Activated T-helper 17 cell treated with anti-CD3 and anti-CD28 coated beads, Interleukin-2, amount 50 U/mL, for 72 hours (primary cell): ENCODE data around the gene DNM1. TPM values are rescaled to one million over a fixed set of nuclear protein-coding genes. Genes with fewer than 3 reads are reported as not detected.
"Not testable (repeated sequence)": the region's sequence is repeated elsewhere in the genome, so short reads cannot be mapped to it uniquely, and the experiment has no call there.

Experiments used
- ATAC-seq: fragments of 150-1000 bp; cut with Tn5 transposase; replicated peaks from 2 replicates; pipeline ENCODE4 v1.10.0; 2021; ENCODE audit warnings: mild to moderate bottlenecking, moderate library complexity
- H3K27ac Mint-ChIP-seq: one replicate; pipeline ENCODE4 v1.8.0; 2022; ENCODE audit warnings: mixed read lengths
- H3K27me3 Mint-ChIP-seq: one replicate; pipeline ENCODE4 v1.8.0; 2022; ENCODE audit warnings: mixed read lengths
- H3K36me3 Mint-ChIP-seq: one replicate; pipeline ENCODE4 v1.8.0; 2022; ENCODE audit warnings: low read depth, mild to moderate bottlenecking, mixed read lengths
- H3K4me1 Mint-ChIP-seq: one replicate; pipeline ENCODE4 v1.8.0; 2022; ENCODE audit warnings: mixed read lengths
- H3K4me3 Mint-ChIP-seq: one replicate; pipeline ENCODE4 v1.8.0; 2022; ENCODE audit warnings: mild to moderate bottlenecking, mixed read lengths
- H3K9me3 Mint-ChIP-seq: one replicate; pipeline ENCODE4 v1.8.0; 2022; ENCODE audit warnings: mixed read lengths
- total RNA-seq, 2 donors: library from RNA; stranded (reverse); gene quantifications; one replicate each; pipeline ENCODE4 v1.2.3, GENCODE V29; 2022

DNM1 gene
- total RNA-seq, 2 donors from 2014 or later, result 0.84 to 9.2 TPM

DNA sequence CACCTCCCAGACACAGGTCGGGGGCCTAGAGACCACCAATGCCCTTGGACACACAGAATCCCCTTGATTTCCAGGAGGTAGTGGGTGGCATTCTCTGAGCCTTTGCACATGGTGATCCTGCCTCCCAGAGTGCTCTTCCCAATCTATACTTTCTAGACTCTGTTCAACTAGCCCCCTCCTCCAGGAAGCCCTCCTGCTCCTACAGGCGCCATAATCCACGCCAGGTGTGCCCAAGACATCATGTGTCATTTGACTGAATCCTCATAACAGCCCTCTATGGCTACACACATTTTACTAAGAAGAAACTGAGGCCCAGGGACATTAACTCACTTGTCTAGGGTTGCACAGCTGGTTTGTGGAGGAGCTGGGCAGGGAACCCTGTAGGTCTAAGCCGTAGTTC lies 36.0 kb upstream of the DNM1 start:
- Mint-ChIP-seq H3K9me3 (no peaks in the 10 kb centered on the region), H3K27me3 (no peaks in the 10 kb centered on the region), H3K36me3 (peaks cover 80% of the 10 kb centered on the region), H3K4me3 (no peak overlapping the region), H3K27ac (no peak overlapping the region), H3K4me1 (peaks cover 7% of the 10 kb centered on the region)
- no peak for ATAC-seq

DNA sequence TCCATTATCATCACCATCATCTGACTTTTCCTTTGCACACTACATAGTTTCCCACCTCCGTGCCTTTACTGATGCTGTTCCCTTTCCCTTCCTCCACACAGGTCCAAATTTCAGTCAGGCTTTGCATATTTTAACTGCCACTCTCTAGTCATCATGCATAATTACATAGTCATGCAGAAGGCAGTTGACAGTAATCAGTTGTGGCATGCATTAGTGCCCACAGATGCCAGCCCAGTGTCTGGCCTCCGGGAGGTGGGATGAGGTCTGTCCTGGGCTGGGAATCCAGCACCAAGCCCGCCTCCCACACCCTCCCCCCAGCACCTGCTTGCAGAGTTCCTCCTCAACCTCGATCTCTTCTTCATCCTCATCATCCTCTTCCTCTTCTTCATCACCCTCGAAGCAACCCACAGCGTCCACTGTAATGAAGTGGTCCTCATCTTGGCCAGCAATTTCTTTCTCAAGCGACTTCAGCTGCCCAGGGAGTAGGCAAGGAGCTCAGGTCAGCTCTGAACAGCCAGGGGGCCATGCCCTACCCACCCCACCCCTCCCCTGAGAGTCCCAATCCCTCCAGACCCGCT lies 34.4 kb upstream of the DNM1 start:
- Mint-ChIP-seq H3K4me3 (no peak overlapping the region), H3K36me3 (peaks cover 70% of the 10 kb centered on the region), H3K9me3 (no peaks in the 10 kb centered on the region), H3K27me3 (no peaks in the 10 kb centered on the region), H3K27ac (peak overlapping the region; percentile 13), H3K4me1 (no peaks in the 10 kb centered on the region)
- no peak for ATAC-seq

DNA sequence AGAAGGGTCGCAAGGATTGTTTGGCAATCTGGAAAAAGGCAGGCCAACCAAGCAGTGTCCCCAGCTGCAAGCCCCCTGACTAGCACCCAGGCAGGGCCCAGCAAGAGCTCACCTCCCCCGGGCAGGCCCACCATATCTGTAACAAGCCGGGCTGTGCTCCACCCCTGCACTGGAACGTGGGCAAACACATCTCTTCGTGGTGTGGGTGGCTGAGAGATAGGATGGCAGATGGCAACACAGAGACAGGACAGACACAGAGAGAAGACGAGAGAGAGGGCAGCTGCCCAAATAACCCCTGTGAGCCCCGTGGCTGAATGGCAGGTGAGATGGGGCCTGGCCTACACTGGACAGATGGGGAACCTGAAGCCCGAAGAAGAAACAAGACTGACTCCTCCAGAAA lies 33.7 kb upstream of the DNM1 start:
- H3K36me3 Mint-ChIP-seq, result peaks cover 68% of the 10 kb centered on the region
- peak overlapping the region; percentile 16 for H3K27ac Mint-ChIP-seq
- ATAC-seq, result no peak
- H3K27me3 Mint-ChIP-seq, result no peaks in the 10 kb centered on the region
- H3K9me3 Mint-ChIP-seq, result no peaks in the 10 kb centered on the region
- no peaks in the 10 kb centered on the region for H3K4me1 Mint-ChIP-seq
- no peak overlapping the region for H3K4me3 Mint-ChIP-seq

DNA sequence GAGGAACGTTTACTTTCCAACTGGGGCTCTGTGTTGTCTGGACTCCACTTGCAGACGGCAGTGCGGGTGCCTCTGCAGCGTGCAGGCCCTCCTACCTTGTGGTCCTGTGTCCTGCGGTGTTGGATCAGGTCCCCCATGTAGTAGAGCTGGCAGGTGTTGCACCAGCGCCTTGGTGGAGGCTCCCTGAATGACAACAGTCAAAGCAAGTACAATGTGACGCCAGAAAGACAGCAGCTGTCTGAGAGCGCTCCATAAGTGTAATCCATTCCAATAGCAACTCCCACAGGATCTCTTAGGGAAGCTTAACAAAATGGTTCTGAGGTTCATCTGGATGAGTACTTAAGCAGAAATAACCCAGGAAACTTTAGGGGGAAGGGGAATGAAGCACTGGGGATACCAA lies 33.3 kb upstream of the DNM1 start:
- no peaks in the 10 kb centered on the region for H3K4me1 Mint-ChIP-seq
- no peaks in the 10 kb centered on the region for H3K9me3 Mint-ChIP-seq
- no peaks in the 10 kb centered on the region for H3K27me3 Mint-ChIP-seq
- H3K36me3 Mint-ChIP-seq, result peaks cover 69% of the 10 kb centered on the region
- peak overlapping the region; percentile 16 for H3K27ac Mint-ChIP-seq
- no peak for ATAC-seq
- no peak overlapping the region for H3K4me3 Mint-ChIP-seq

DNA sequence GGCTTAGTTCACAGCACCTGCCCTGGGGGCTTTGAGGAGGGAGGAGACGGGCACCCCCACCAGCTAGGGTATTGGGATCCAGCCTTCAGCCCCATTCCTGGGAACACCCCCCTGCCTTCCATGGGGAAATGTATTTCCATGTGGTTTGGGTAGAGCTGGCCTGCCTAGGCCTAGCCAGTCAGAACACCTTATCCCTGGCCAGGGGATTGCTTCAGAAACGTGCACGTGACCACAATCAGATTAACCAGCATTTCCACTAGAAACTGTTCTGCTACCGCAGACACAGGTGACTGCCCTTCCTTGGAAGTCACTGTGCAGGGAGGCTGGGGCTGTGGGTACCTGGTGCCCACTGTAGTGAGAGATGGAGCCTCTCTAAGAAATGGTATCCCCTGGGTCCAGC lies 29.1 kb upstream of the DNM1 start:
- H3K4me3 Mint-ChIP-seq, result no peak overlapping the region
- H3K9me3 Mint-ChIP-seq, result no peaks in the 10 kb centered on the region
- ATAC-seq, result no peak
- no peaks in the 10 kb centered on the region for H3K4me1 Mint-ChIP-seq
- H3K27me3 Mint-ChIP-seq, result no peaks in the 10 kb centered on the region
- H3K27ac Mint-ChIP-seq, result no peak overlapping the region
- H3K36me3 Mint-ChIP-seq, result peaks cover 65% of the 10 kb centered on the region

DNA sequence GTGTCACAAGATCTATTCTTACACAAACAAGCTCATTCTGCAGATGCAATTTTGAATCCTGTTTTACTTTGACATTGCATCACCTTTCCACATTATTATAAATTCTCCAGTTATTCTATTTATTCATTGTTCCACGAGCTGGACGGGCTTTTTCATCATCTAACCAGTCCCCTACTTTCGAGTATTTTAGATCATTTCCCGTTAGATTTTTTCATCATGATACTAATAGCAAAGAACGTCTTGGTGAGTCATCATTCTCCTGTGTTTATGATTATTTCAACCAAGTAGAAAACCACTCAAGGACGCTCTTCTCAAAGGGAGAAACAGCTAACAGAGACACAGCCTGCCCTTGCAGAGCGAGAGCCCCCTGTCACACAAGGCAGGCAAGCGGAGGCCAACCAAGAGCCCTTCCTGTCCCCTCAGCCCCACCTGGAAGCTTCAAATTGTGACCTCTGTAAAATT lies 28.0 kb upstream of the DNM1 start:
- Mint-ChIP-seq H3K4me1 (no peaks in the 10 kb centered on the region), H3K27ac (peak overlapping the region; percentile 46), H3K36me3 (peaks cover 65% of the 10 kb centered on the region), H3K9me3 (no peaks in the 10 kb centered on the region), H3K27me3 (no peaks in the 10 kb centered on the region), H3K4me3 (no peak overlapping the region)
- no peak for ATAC-seq

DNA sequence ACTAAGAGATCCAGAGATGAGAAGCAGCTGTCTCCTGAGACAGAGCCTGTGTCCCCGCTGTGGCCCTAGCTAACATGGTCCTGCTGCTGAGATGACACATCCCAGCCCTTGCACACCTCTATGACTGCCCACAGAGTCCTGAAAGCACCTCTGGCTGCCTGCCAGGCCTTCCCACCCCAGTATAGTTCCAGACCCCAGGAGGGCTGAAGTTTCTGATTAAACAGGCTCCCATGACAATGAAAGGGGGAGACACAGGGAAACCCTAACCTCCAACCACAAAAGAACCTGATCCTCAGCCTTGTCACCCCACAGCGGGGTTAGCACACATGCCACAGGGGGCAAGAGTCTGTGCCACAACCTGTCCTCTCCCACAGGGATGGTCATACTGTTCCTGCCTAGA lies 27.5 kb upstream of the DNM1 start:
- peak overlapping the region; percentile 46 for H3K27ac Mint-ChIP-seq
- peaks cover 65% of the 10 kb centered on the region for H3K36me3 Mint-ChIP-seq
- no peak for ATAC-seq
- no peaks in the 10 kb centered on the region for H3K27me3 Mint-ChIP-seq
- H3K4me1 Mint-ChIP-seq, result no peaks in the 10 kb centered on the region
- no peak overlapping the region for H3K4me3 Mint-ChIP-seq
- no peaks in the 10 kb centered on the region for H3K9me3 Mint-ChIP-seq

DNA sequence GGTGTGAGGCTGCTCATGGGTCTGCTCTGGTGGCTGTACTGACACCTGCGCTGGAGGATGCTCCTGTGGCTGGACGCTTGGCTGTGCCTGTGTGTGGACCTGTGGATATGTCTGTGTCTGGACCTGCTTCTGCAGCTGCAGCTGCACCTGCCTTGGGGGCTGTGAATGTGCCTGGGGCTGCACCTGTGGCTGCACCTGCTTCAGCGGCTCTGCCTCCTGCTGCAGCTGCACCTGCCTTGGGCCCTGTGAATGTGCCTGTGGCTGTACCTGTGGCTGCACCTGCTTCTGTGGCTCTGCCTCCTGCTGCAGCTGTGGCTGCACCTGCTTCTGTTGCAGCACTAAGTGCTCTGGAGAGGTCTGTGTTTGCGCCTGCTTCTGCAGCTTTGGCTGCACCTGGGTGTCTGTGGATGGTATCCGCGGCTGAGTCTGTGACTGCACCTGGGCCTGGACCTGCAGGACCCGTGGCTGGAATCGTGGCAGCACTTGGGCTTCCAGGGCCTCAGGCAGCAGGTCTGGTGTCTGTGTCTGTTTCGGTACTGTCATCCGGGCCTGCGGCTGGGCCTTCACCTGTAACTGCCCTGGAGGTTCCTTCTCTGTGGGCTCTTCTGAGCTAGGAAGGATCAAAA lies 24.3 kb upstream of the DNM1 start:
- no peak for ATAC-seq
- Mint-ChIP-seq H3K36me3 (peaks cover 78% of the 10 kb centered on the region), H3K9me3 (no peaks in the 10 kb centered on the region), H3K4me1 (peaks cover 2% of the 10 kb centered on the region), H3K4me3 (no peak overlapping the region), H3K27me3 (no peaks in the 10 kb centered on the region), H3K27ac (no peak overlapping the region)

DNA sequence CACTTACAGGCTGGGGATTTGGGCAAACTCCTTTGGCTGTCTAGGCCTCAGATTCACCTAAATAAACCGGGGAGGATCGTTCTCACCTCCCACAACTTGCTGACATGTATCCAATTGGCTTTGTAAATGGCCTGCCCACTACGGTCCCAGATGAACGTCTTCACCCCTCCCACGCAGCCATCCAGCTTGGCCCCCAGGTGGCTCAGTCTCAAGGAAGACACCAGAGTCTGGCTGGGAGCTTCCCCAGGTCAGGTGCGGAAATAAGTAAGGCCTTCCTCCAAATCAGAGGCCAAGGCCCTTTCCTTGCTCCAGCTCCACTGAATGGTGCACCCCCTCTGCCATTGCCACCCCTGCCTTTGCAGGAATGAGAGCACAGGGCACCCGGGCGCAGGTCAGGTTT lies 23.2 kb upstream of the DNM1 start:
- H3K36me3 Mint-ChIP-seq, result peaks cover 74% of the 10 kb centered on the region
- no peaks in the 10 kb centered on the region for H3K27me3 Mint-ChIP-seq
- H3K4me3 Mint-ChIP-seq, result no peak overlapping the region
- no peaks in the 10 kb centered on the region for H3K9me3 Mint-ChIP-seq
- peaks cover 5% of the 10 kb centered on the region for H3K4me1 Mint-ChIP-seq
- no peak for ATAC-seq
- no peak overlapping the region for H3K27ac Mint-ChIP-seq

DNA sequence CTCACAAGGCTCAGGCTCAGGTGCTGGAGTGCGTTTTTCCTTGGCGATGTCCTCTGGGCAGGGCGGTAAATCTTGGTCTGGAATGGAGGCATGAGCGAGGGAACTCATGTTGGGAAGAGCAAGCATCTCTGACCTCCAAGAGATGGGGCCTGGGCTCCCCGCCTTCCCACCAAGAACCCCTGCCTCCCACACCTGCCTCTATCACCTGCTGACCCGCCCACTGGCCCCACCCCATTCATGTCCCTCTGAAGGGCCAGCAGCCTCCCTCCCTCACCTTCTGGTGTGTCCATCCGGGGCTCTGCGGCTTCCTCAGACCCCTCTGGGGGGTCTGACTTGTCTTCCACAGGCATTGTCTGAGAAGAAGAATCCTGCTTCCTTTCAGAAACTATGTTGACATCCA lies 22.7 kb upstream of the DNM1 start:
- Mint-ChIP-seq H3K27me3 (no peaks in the 10 kb centered on the region), H3K27ac (no peak overlapping the region), H3K4me1 (peaks cover 5% of the 10 kb centered on the region), H3K9me3 (no peaks in the 10 kb centered on the region), H3K4me3 (no peak overlapping the region), H3K36me3 (peaks cover 74% of the 10 kb centered on the region)
- ATAC-seq, result no peak

DNA sequence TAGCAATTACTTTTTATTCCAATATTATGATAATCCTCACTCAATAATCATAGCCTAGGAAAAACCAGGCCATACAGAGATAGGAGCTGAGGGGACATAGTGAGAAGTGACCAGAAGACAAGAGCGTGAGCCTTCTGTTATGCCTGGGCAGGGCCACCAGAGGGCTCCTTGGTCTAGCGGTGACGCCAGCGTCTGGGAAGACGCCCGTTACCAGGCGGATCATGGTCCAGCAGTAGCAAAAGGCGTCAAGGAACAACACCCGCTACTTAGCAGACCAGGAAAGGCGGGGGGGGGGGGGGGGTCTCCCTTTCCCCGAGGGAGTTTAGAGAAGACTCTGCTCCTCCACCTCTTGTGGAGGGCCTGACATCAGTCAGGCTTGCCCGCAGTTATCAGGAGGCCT lies 21.7 kb upstream of the DNM1 start:
- not testable (repeated sequence) for H3K27me3 Mint-ChIP-seq, H3K27ac Mint-ChIP-seq, H3K4me3 Mint-ChIP-seq, H3K4me1 Mint-ChIP-seq, ATAC-seq, H3K9me3 Mint-ChIP-seq
- H3K36me3 Mint-ChIP-seq, result peaks cover 74% of the 10 kb centered on the region

DNA sequence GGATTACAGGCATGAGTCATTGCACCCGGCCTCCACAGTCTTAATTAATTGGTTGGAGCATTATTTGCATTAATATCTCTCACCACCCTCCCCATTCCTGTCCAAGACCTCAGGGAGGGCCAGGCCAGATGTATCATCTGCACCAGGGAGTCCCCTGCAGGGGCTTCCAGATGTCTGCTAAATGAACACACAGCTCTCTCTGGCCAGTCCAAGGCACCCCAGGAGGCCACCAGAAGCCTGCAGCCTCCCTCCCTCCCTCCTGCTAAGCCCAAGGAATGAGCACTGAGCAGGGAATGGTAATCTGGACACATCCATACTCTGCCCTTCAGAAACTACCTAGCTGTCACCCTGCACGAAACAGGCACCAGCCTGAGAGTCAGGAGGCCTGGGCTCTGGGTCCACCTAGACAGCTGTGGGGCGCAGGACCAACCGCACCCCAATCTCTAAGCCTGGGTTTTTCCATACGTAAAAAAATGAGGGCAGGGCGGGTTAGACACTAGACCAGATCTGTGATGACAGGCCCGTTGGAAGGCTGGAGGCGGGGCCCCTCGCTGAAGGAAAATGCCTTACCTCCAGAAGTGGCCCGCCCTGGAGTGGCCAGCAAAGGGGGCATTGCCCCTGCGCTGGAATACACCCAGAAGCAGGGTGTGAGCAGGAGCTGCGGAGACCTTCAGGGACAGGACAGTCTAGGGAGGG lies 20.1 kb upstream of the DNM1 start:
- no peak overlapping the region for H3K4me3 Mint-ChIP-seq
- no peak for ATAC-seq
- no peaks in the 10 kb centered on the region for H3K27me3 Mint-ChIP-seq
- no peaks in the 10 kb centered on the region for H3K9me3 Mint-ChIP-seq
- H3K4me1 Mint-ChIP-seq, result peaks cover 14% of the 10 kb centered on the region
- peaks cover 82% of the 10 kb centered on the region for H3K36me3 Mint-ChIP-seq
- peak overlapping the region; percentile 22 for H3K27ac Mint-ChIP-seq

DNA sequence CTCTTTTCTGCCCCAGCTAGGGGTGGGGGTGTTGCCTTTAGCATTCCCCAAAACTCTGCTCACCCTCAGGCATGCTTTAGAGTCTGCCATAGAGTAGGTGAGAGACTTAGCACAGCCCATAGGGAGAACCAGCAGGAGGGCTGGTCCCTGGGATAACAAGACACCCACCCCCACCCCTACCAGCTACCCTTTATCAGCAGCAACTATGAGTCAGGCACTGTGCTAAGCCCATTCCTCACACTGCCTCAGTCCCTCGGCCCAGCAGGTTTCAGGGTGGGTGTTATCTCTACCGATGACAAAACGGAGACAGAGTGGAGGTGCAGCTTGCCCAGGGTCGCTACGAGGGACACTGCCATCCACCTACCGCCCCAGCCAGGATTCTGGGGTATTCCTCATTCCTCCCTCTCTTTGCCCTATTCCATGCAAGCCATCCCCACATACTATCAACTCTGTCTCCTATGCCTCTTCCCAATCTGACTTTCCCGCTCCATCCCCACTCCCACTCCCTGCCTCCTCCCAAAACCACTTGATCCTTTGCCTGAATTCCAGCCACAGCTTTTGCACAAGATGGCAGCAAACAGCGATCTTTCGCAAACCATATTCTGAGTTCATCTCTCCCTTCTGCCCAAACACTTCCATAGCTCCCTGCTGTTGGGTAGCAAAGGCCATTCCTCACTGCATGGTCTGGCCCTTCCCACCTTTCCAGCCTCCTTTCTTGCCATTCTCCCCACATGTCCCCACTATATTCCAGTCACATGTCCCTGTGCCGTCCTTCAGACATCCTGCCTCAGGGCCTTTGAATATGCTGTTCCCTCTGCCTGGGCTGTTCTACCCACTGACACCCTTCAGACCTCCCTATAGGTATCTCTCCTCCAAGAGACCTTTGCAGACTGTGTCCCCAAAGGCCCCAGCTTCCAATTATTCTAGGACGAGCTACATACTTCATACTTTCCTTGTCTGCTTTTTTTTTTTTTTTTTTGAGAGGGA lies 16.9 kb upstream of the DNM1 start:
- H3K36me3 Mint-ChIP-seq, result peaks cover 74% of the 10 kb centered on the region
- H3K27me3 Mint-ChIP-seq, result no peaks in the 10 kb centered on the region

DNA sequence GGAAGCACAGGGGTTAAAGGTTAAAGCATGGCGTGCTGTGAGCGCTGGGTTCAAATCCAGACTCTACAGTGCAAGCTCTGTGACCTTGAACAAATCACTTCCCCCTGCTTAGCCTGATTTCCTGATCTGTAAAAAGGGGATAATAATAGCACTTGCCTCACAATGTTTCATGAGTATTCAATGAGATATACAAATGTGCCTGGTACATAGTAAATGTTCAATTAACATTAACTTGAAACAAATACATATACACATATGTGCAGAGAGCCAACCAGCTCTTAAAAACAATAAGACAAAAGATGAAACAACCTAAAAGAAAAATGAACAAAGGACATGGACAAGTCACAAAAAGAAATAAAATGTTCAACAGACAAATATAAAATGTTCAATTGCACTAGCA lies 15.8 kb upstream of the DNM1 start:
- Mint-ChIP-seq H3K4me1 (peaks cover 25% of the 10 kb centered on the region), H3K27me3 (no peaks in the 10 kb centered on the region), H3K9me3 (no peaks in the 10 kb centered on the region), H3K4me3 (no peak overlapping the region), H3K36me3 (peaks cover 70% of the 10 kb centered on the region), H3K27ac (peak overlapping the region; percentile 50)
- no peak for ATAC-seq

More for the DNA sequence above, 16.9 kb upstream of the DNM1 start:
- Mint-ChIP-seq H3K9me3 (no peaks in the 10 kb centered on the region), H3K4me1 (peaks cover 25% of the 10 kb centered on the region), H3K4me3 (no peak overlapping the region), H3K27ac (no peak overlapping the region)
- no peak for ATAC-seq
